ENCODE measurements around the gene EID1.

DNA sequence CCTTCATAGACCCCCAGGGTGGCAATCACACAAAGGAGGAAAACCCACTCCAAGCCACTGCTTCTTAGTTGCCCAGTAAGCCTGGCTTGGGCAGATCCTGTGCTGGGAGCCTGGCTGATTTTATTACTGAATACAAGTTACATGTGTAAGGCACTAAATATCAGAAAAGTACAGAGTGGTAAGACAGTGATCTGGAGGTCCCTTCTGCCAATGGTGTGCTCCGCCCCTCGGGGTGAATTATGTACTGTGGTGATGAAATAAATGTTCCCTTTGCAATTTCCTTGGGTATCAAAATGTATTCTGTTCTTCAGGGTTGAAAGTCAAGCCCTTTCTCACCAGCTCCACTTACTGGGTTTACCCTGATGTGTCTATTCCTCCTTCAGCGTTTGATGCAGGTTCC lies 38.8 kb downstream of the EID1 start:
- TF ChIP-seq, protein P1, sequence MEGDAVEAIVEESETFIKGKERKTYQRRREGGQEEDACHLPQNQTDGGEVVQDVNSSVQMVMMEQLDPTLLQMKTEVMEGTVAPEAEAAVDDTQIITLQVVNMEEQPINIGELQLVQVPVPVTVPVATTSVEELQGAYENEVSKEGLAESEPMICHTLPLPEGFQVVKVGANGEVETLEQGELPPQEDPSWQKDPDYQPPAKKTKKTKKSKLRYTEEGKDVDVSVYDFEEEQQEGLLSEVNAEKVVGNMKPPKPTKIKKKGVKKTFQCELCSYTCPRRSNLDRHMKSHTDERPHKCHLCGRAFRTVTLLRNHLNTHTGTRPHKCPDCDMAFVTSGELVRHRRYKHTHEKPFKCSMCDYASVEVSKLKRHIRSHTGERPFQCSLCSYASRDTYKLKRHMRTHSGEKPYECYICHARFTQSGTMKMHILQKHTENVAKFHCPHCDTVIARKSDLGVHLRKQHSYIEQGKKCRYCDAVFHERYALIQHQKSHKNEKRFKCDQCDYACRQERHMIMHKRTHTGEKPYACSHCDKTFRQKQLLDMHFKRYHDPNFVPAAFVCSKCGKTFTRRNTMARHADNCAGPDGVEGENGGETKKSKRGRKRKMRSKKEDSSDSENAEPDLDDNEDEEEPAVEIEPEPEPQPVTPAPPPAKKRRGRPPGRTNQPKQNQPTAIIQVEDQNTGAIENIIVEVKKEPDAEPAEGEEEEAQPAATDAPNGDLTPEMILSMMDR (IDR thresholded peaks at IDR 0.05) = no peak
- no peak for TF ChIP-seq EP300 (IDR thresholded peaks at IDR 0.05)

Measured in sigmoid colon (tissue), 4 donors.